ENCODE data around the gene POLR2E. TPM values are rescaled to one million over a fixed set of nuclear protein-coding genes. Genes with fewer than 3 reads are reported as not detected.
A peak's percentile ranks its signal among the peaks of the same experiment; 100 is the strongest.

The POLR2E gene
- total and polyA plus RNA-seq, 10 of the 15 experiments (the other 5 are each of a cell fraction or from before 2014, with no cell fraction given), result 4.0 to 487 (median 200) TPM

DNA sequence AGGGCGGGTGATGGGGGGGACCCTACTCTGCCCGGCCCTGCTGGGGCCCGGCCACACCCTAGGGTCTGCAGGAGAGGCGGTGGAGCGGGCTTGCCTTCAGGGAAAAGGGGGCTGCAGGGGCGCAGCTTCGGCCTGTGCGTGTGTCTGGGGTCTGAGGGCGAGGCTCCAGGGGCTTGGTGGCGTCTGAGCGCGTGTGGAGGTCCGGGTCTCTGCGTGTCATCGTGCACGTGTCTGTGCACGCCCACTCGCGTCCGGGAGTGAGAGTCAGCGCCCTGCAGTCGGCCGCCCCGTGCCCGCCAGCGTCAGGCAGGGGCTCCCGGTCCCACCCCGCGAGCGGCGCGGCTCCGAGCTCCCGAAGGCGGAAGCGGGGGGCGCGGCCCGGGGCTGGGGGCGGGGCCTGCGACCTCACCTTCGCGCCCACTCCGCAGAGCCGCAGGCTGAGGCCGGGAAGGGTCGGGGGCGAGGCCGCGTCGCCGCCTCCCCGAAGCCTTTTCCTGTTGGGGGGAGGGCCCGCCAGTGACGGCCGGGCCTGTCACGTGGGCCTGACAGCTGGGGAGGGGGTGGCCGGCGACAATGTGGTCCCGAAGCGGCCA, 28.3 kb downstream of the POLR2E start, which contains the start of gene ARHGAP45 (continued):
- TF ChIP-seq SIN3A (IDR thresholded peaks at IDR 0.05; ENCODE audit: low read depth, low read length) (no peak), CHD2 (IDR thresholded peaks at IDR 0.05; ENCODE audit: borderline replicate concordance, low read depth, low read length) (no peak), EED (IDR thresholded peaks at IDR 0.05; ENCODE audit: low read depth) (no peak), SUPT20H (IDR thresholded peaks at IDR 0.05; ENCODE audit: borderline replicate concordance, control insufficient read depth, low read depth, low read length) (no peak), ZSCAN29 (IDR thresholded peaks at IDR 0.05) (no peak), FOXM1 (IDR thresholded peaks at IDR 0.05; ENCODE audit: low read depth, low read length) (no peak), NFYA (IDR thresholded peaks at IDR 0.05; ENCODE audit: borderline replicate concordance, low read depth, low read length) (no peak), STAT1 (conservative IDR thresholded peaks at IDR 0.05) (no peak), NR2F1 (conservative IDR thresholded peaks at IDR 0.05) (peak; percentile 79), NFXL1 (IDR thresholded peaks at IDR 0.05; ENCODE audit: borderline replicate concordance) (no peak), IKZF2 (IDR thresholded peaks at IDR 0.05) (no peak), RFX5 (IDR thresholded peaks at IDR 0.05; ENCODE audit: low read depth, low read length) (no peak), ZNF622 (IDR thresholded peaks at IDR 0.05) (no peak), TCF3 (IDR thresholded peaks at IDR 0.05; ENCODE audit: borderline replicate concordance, insufficient read depth, low read depth, low read length) (0 out of 2 replicates have a peak, but pooled peaks have one; percentile 56), CREB1 (IDR thresholded peaks at IDR 0.05; ENCODE audit: low read depth) (peak; percentile 18; the same call in 1 of the 2 replicates), KAT2A (conservative IDR thresholded peaks at IDR 0.05; ENCODE audit: control insufficient read depth, low read depth, low read length) (no peak), CREM (IDR thresholded peaks at IDR 0.05; ENCODE audit: low read depth) (no peak), JUNB (IDR thresholded peaks at IDR 0.05) (no peak), JUND (IDR thresholded peaks at IDR 0.05; ENCODE audit: low read depth, low read length) (no peak), MYB (IDR thresholded peaks at IDR 0.05; ENCODE audit: borderline replicate concordance, low read depth, low read length) (no peak), SMAD5 (IDR thresholded peaks at IDR 0.05; ENCODE audit: low read depth) (no peak), BMI1 (IDR thresholded peaks at IDR 0.05; ENCODE audit: borderline replicate concordance) (no peak), ZBED1 (IDR thresholded peaks at IDR 0.05; ENCODE audit: borderline replicate concordance) (no peak), PML (IDR thresholded peaks at IDR 0.05; ENCODE audit: low read length) (no peak), ZNF217 (IDR thresholded peaks at IDR 0.05) (0 out of 2 replicates have a peak, but pooled peaks have one; percentile 30), TARDBP (IDR thresholded peaks at IDR 0.05; ENCODE audit: borderline replicate concordance) (no peak), TAF1 (IDR thresholded peaks at IDR 0.05; ENCODE audit: borderline replicate concordance, low read depth, low read length) (no peak)
- TF ChIP-seq, protein P1, sequence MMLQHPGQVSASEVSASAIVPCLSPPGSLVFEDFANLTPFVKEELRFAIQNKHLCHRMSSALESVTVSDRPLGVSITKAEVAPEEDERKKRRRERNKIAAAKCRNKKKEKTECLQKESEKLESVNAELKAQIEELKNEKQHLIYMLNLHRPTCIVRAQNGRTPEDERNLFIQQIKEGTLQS (IDR thresholded peaks at IDR 0.05; ENCODE audit: borderline replicate concordance, extremely low read depth, low read depth, low read length), result 0 out of 2 replicates have a peak, but pooled peaks have one; percentile 9
- TF ChIP-seq, protein P2, sequence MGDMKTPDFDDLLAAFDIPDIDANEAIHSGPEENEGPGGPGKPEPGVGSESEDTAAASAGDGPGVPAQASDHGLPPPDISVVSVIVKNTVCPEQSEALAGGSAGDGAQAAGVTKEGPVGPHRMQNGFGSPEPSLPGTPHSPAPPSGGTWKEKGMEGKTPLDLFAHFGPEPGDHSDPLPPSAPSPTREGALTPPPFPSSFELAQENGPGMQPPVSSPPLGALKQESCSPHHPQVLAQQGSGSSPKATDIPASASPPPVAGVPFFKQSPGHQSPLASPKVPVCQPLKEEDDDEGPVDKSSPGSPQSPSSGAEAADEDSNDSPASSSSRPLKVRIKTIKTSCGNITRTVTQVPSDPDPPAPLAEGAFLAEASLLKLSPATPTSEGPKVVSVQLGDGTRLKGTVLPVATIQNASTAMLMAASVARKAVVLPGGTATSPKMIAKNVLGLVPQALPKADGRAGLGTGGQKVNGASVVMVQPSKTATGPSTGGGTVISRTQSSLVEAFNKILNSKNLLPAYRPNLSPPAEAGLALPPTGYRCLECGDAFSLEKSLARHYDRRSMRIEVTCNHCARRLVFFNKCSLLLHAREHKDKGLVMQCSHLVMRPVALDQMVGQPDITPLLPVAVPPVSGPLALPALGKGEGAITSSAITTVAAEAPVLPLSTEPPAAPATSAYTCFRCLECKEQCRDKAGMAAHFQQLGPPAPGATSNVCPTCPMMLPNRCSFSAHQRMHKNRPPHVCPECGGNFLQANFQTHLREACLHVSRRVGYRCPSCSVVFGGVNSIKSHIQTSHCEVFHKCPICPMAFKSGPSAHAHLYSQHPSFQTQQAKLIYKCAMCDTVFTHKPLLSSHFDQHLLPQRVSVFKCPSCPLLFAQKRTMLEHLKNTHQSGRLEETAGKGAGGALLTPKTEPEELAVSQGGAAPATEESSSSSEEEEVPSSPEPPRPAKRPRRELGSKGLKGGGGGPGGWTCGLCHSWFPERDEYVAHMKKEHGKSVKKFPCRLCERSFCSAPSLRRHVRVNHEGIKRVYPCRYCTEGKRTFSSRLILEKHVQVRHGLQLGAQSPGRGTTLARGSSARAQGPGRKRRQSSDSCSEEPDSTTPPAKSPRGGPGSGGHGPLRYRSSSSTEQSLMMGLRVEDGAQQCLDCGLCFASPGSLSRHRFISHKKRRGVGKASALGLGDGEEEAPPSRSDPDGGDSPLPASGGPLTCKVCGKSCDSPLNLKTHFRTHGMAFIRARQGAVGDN (IDR thresholded peaks at IDR 0.05), result no peak; the same call in 1 of the 2 replicates
- TF ChIP-seq, protein P3, sequence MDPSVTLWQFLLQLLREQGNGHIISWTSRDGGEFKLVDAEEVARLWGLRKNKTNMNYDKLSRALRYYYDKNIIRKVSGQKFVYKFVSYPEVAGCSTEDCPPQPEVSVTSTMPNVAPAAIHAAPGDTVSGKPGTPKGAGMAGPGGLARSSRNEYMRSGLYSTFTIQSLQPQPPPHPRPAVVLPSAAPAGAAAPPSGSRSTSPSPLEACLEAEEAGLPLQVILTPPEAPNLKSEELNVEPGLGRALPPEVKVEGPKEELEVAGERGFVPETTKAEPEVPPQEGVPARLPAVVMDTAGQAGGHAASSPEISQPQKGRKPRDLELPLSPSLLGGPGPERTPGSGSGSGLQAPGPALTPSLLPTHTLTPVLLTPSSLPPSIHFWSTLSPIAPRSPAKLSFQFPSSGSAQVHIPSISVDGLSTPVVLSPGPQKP (IDR thresholded peaks at IDR 0.05; ENCODE audit: low read depth, low read length), result no peak

Measured in GM12878 (cell line).